ENCODE data around the gene KICS2.
A peak's percentile ranks its signal among the peaks of the same experiment; 100 is the strongest.

The KICS2 gene

GRCh38 chr12:64236549-64236948 lies 14.5 kb upstream of the KICS2 start:
- no peak for TF ChIP-seq CTCF (IDR thresholded peaks at IDR 0.05; ENCODE audit: insufficient read depth, low read depth, low read length, missing control alignments)
- no peak overlapping the region for H3K4me3 ChIP-seq (ENCODE audit: low read depth, low read length)
- DNase-seq (ENCODE audit: low read depth) = no peak

- no peak for TF ChIP-seq CTCF (IDR thresholded peaks at IDR 0.05; ENCODE audit: insufficient read depth, low read depth, low read length, missing control alignments)
- H3K4me3 ChIP-seq (ENCODE audit: low read depth, low read length) = no peak overlapping the region
- DNase-seq (ENCODE audit: low read depth) = no peak
These were observed 10.1 kb upstream of the KICS2 start for GRCh38 chr12:64232196-64232595.

DNA sequence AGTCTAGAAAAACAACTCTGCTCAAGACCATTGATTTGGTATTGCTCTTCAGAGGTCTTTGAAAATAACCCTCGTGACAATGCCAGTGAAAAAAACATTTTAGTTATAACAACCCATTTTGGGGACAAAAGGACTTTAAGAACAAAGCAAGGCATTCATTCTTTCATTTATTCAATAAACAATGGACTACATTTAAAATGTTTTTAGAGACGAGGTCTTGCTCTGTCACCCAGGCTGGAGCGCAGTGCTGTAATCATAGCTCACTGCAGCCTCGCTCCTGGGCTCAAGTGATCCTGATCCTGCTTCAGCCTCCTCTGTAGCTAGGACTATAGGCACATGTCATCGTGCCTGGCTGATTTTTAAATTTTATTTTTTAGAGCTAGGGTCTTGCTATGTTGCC lies 7.7 kb upstream of the KICS2 start:
- no peak overlapping the region for H3K4me3 ChIP-seq (ENCODE audit: low read depth, low read length)
- no peak for TF ChIP-seq CTCF (IDR thresholded peaks at IDR 0.05; ENCODE audit: insufficient read depth, low read depth, low read length, missing control alignments)
- DNase-seq (ENCODE audit: low read depth) = no peak

DNA sequence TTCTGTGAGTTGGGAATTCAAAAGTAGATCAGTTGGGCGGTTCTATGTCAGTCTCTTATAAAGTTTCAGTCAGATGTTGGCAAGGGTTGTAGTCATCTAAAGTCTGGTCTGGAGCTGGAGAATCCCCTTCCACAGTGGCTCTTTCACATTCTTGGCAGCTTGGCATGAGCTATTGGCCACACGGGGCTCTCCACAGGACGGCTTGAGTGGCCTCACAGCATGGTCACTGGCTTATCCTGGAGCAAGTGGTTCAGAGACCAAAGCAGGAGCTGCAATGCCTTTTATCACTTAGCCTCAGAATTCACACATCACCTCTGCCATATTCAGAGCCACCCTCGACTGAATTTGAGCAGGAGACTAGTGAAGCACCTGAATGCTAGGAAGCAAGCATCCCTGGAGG lies 7.1 kb upstream of the KICS2 start:
- no peak for TF ChIP-seq CTCF (IDR thresholded peaks at IDR 0.05; ENCODE audit: insufficient read depth, low read depth, low read length, missing control alignments)
- no peak overlapping the region for H3K4me3 ChIP-seq (ENCODE audit: low read depth, low read length)
- DNase-seq (ENCODE audit: low read depth) = no peak

DNA sequence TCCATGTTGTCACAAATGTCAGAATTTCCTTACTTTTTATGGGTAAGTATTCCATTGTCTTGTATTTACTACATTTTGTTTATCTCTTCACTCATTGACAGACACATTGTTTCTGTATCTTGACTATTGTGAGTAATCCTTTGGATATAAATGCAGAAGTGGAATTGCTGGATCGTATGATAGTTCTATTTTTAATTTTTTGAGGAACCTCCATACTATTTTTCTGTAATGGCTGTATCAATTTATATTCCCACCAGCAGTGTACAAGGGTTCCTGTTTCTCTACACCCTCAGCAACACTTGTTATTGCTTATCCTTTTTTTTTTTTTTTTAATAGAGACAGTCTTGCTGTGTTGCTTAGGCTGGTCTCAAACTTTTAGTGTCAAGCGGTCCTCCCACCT lies 3.5 kb upstream of the KICS2 start:
- no peak for DNase-seq (ENCODE audit: low read depth)
- TF ChIP-seq CTCF (IDR thresholded peaks at IDR 0.05; ENCODE audit: insufficient read depth, low read depth, low read length, missing control alignments) = no peak

DNA sequence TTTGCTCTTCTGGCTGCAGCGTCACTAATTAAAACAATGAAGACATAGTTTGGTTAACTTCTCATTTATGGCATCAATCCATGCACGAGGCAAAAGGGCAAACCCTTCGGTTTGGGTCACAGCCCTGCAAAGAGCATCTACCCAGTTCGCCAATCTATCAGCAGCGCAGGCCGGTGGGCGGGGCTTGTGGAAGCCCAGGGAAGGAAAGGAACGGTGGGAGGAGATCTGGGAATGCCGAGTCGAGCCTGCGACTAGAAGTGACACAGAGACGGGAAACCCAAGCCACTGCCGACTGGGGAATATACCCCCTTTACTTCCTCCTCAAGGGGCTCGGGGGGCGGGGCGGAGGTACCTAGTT lies 466 bp downstream of the KICS2 start:
- peak overlapping the region; percentile 76 for H3K4me3 ChIP-seq (ENCODE audit: low read depth, low read length)
- no peak for TF ChIP-seq CTCF (IDR thresholded peaks at IDR 0.05; ENCODE audit: insufficient read depth, low read depth, low read length, missing control alignments)
- peak; percentile 55 for DNase-seq (ENCODE audit: low read depth)

More for the DNA sequence above, 3.5 kb upstream of the KICS2 start:
- H3K4me3 ChIP-seq (ENCODE audit: low read depth, low read length) = no peak overlapping the region

GRCh38 chr12:64220046-64220445 lies 2.0 kb downstream of the KICS2 start:
- no peak for TF ChIP-seq CTCF (IDR thresholded peaks at IDR 0.05; ENCODE audit: insufficient read depth, low read depth, low read length, missing control alignments)
- DNase-seq (ENCODE audit: low read depth) = no peak
- H3K4me3 ChIP-seq (ENCODE audit: low read depth, low read length) = no peak overlapping the region

Measured in GM12865 (cell line).